Cardiac muscle cell (in vitro differentiated cells and primary cell): ENCODE data around the gene FASTKD1. TPM values are rescaled to one million over a fixed set of nuclear protein-coding genes. Genes with fewer than 3 reads are reported as not detected.

Experiments used
- DNase-seq, 2 donors: peaks; one replicate each; pipeline versions ENCODE4 v3.0.0 to v3.0.0-alpha.2; 2010 to 2017; ENCODE audit warnings: low read depth in 1 of 2, low spot score in 1 of 2
- H3K27ac ChIP-seq: fragments of 200-600 bp; sonication (generic); 2 replicates; pipeline ENCODE4 v1.5.1; 2016
- H3K27me3 ChIP-seq: fragments of 200-600 bp; sonication (generic); 2 replicates; pipeline ENCODE4 v1.6.0; 2016; ENCODE audit warnings: control low read depth
- H3K36me3 ChIP-seq: fragments of 200-600 bp; sonication (generic); 2 replicates; pipeline ENCODE4 v1.5.1; 2016; ENCODE audit warnings: control low read depth
- H3K4me1 ChIP-seq: fragments of 200-600 bp; sonication (generic); 2 replicates; pipeline ENCODE4 v1.8.1; 2017; ENCODE audit warnings: low read depth, mild to moderate bottlenecking, mixed run types
- H3K4me3 ChIP-seq: fragments of 200-600 bp; sonication (generic); 2 replicates; pipeline ENCODE4 v1.5.1; 2016; ENCODE audit warnings: mild to moderate bottlenecking
- H3K9me3 ChIP-seq: fragments of 200-600 bp; sonication (generic); 2 replicates; pipeline ENCODE4 v1.5.1; 2017; ENCODE audit warnings: low read depth, mild to moderate bottlenecking, control low read depth
- CTCF ChIP-seq: IDR thresholded peaks from 2 replicates; pipeline ENCODE4 v1.5.1; 2012; ENCODE audit warnings: low read depth, mild to moderate bottlenecking, low read length
- polyA plus RNA-seq: library from polyadenylated mRNA; unstranded; fragments of >200 nt; fragmentation: Nextera tagmentation; extraction: Ambion mirVana; gene quantifications from 2 replicates; pipeline ENCODE4 v1.2.1, GENCODE V29; 2016
- total RNA-seq: library from RNA; depleted of rRNA; stranded (reverse); fragments of >200 nt; gene quantifications from 2 replicates; pipeline ENCODE4 v1.2.3, GENCODE V29; 2016

FASTKD1 gene
- total and polyA plus RNA-seq, 2 experiments from 2014 or later: 41.3 to 62.4 TPM

GRCh38 chr2:169510496-169510895 is 63.2 kb downstream of the FASTKD1 start:
- Histone ChIP-seq H3K36me3 (no peaks in the 10 kb centered on the region), H3K27me3 (no peaks in the 10 kb centered on the region), H3K27ac (peak overlapping the region; percentile 88), H3K4me3 (peak overlapping the region; percentile 20), H3K4me1 (peaks cover 23% of the 10 kb centered on the region), H3K9me3 (no peaks in the 10 kb centered on the region)
- no peak for DNase-seq
- TF ChIP-seq CTCF: no peak

- peak overlapping the region; percentile 20 for H3K4me3 ChIP-seq
- DNase-seq: no peak
- H3K27me3 ChIP-seq: no peaks in the 10 kb centered on the region
- TF ChIP-seq CTCF: no peak
- H3K27ac ChIP-seq: peak overlapping the region; percentile 88
- no peaks in the 10 kb centered on the region for H3K9me3 ChIP-seq
- H3K36me3 ChIP-seq: no peaks in the 10 kb centered on the region
- H3K4me1 ChIP-seq: peaks cover 23% of the 10 kb centered on the region
Measured at GRCh38 chr2:169509955-169510354, 63.7 kb downstream of the FASTKD1 start.

GRCh38 chr2:169509298-169509885 is 64.3 kb downstream of the FASTKD1 start, which contains the start of gene KLHL41:
KLHL41 (plus strand) TSS chr2:169509702; CDS start chr2:169509779, 77 bp downstream.
- no peaks in the 10 kb centered on the region for H3K27me3 ChIP-seq
- peak; percentile 19 to 78 for DNase-seq
- peaks cover 23% of the 10 kb centered on the region for H3K4me1 ChIP-seq
- no peak for TF ChIP-seq CTCF
- peak within 1 kb of the TSS; percentile 88 for H3K27ac ChIP-seq
- H3K4me3 ChIP-seq: peak within 1 kb of the TSS; percentile 20
- H3K9me3 ChIP-seq: no peaks in the 10 kb centered on the region
- no peaks in the 10 kb centered on the region for H3K36me3 ChIP-seq

GRCh38 chr2:169507698-169508097 is 66.0 kb downstream of the FASTKD1 start:
- H3K4me1 ChIP-seq: peaks cover 13% of the 10 kb centered on the region
- DNase-seq: peak in 1 of 2 donors; percentile 58
- H3K36me3 ChIP-seq: peaks cover 3% of the 10 kb centered on the region
- no peaks in the 10 kb centered on the region for H3K9me3 ChIP-seq
- no peaks in the 10 kb centered on the region for H3K27me3 ChIP-seq
- no peak overlapping the region for H3K27ac ChIP-seq
- no peak for TF ChIP-seq CTCF
- no peak overlapping the region for H3K4me3 ChIP-seq

GRCh38 chr2:169504651-169505050 is 69.0 kb downstream of the FASTKD1 start:
- H3K27me3 ChIP-seq: no peaks in the 10 kb centered on the region
- H3K4me1 ChIP-seq: peaks cover 9% of the 10 kb centered on the region
- peaks cover 3% of the 10 kb centered on the region for H3K36me3 ChIP-seq
- no peaks in the 10 kb centered on the region for H3K9me3 ChIP-seq
- H3K4me3 ChIP-seq: no peak overlapping the region
- TF ChIP-seq CTCF: no peak
- no peak for DNase-seq
- no peak overlapping the region for H3K27ac ChIP-seq
